Tibial nerve (tissue), 4 donors: ENCODE results near the gene PGLYRP4. TPM values are rescaled to one million over a fixed set of nuclear protein-coding genes. Genes with fewer than 3 reads are reported as not detected.
"Not testable (repeated sequence)": the region's sequence is repeated elsewhere in the genome, so short reads cannot be mapped to it uniquely, and the experiment has no call there.

Experiments used
- DNase-seq, 2 donors: peaks; one replicate each; pipeline ENCODE4 v3.0.0-alpha.2; 2019; ENCODE audit warnings: low spot score in 2 of 2
- H3K27ac ChIP-seq, 4 donors: fragments of 200-600 bp; sonication (generic) in 3 of 4; one replicate each; pipeline ENCODE4 v1.5.1; 2017 to 2019; ENCODE audit warnings: mild to moderate bottlenecking in 1 of 4
- H3K27me3 ChIP-seq, 2 donors: fragments of 200-600 bp; sonication (generic) in 1 of 2; one replicate each; pipeline versions ENCODE4 v1.5.1 to v1.6.0; 2017 to 2019
- H3K36me3 ChIP-seq, 3 donors: fragments of 200-600 bp; sonication (generic); one replicate each; pipeline ENCODE4 v1.5.1; 2018 to 2019
- H3K4me1 ChIP-seq, 4 donors: fragments of 200-600 bp; sonication (generic) in 3 of 4; one replicate each; pipeline ENCODE4 v1.5.1; 2017 to 2019
- H3K4me3 ChIP-seq, 4 donors: fragments of 200-600 bp; sonication (generic) in 3 of 4; one replicate each; pipeline ENCODE4 v1.5.1; 2017 to 2019; ENCODE audit warnings: mild to moderate bottlenecking in 1 of 4, moderate library complexity in 1 of 4
- H3K9me3 ChIP-seq, 4 donors: fragments of 200-600 bp; sonication (generic) in 3 of 4; one replicate each; pipeline ENCODE4 v1.5.1; 2017 to 2019
- CTCF ChIP-seq, 5 experiments: fragments of 200-600 bp in 3 of 5; fragments of 450-650 bp in 2 of 5; sonication (generic) in 3 of 5; IDR thresholded peaks; one replicate each; pipeline ENCODE4 v1.5.1; 2016 to 2019; ENCODE audit warnings: antibody characterized with exemption in 5 of 5, mild to moderate bottlenecking in 3 of 5, moderate library complexity in 2 of 5
- EP300 ChIP-seq, 2 donors: sonication (generic); formaldehyde crosslinking; IDR thresholded peaks; one replicate each; pipeline ENCODE4 v1.6.1; 2017; ENCODE audit warnings: antibody characterized with exemption in 2 of 2, mild to moderate bottlenecking in 1 of 2
- POLR2A ChIP-seq, 2 donors: fragments of 450-650 bp; IDR thresholded peaks; one replicate each; pipeline ENCODE4 v1.6.1; 2017; ENCODE audit warnings: antibody characterized with exemption in 2 of 2, mild to moderate bottlenecking in 2 of 2, moderate library complexity in 2 of 2
- WGBS, 2 donors: methylation state at CpG; one replicate each; pipeline ENCODE4 v1.1.5; 2018; 5-methylcytosine and 5-hydroxymethylcytosine counted together
- total RNA-seq, 4 donors: library from RNA; depleted of rRNA; stranded (reverse); fragments of >200 nt; gene quantifications; one replicate each; pipeline ENCODE4 v1.1.0, GENCODE V29; 2016

Gene PGLYRP4
- total RNA-seq, 4 donors from 2014 or later, result not detected

GRCh38 chr1:153322568-153322967 lies 26.1 kb downstream of the PGLYRP4 start:
- H3K9me3 ChIP-seq, result peaks cover 0 to 51% (median 8%) of the 10 kb centered on the region in 4 donors
- no peaks in the 10 kb centered on the region for H3K4me1 ChIP-seq
- TF ChIP-seq EP300 (IDR thresholded peaks at IDR 0.05) (no peak), POLR2A (IDR thresholded peaks at IDR 0.05) (no peak), CTCF (IDR thresholded peaks at IDR 0.05) (no peak)
- no peaks in the 10 kb centered on the region for H3K36me3 ChIP-seq
- H3K4me3 ChIP-seq, result no peak overlapping the region
- no peak overlapping the region for H3K27ac ChIP-seq
- DNase-seq, result no peak
- WGBS, 2 donors, result 0 to 58% methylated on average over 1 of the region's 1 CpG
- H3K27me3 ChIP-seq, result no peaks in the 10 kb centered on the region

DNA sequence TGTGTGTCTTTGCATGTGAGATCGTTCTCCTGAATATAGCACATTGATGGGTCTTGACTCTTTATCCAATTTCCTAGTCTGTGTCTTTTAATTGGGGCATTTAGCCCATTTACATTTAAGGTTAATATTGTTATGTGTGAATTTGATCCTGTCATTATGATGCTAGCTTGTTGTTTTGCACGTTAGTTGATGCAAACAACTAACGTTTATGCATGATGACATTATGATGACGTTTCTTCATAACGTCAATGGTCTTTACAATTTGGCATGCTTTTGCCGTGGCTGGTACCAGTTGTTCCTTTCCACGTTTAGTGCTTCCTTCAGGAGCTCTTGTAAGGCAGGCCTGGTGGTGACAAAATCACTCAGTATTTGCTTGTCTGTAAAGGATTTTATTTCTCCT lies 30.5 kb downstream of the PGLYRP4 start:
- peaks cover 0 to 45% (median 2%) of the 10 kb centered on the region in 4 donors for H3K9me3 ChIP-seq
- not testable (repeated sequence) for H3K4me1 ChIP-seq, H3K4me3 ChIP-seq, H3K27me3 ChIP-seq, DNase-seq, H3K36me3 ChIP-seq, H3K27ac ChIP-seq
- WGBS, 2 donors, result 87% methylated on average over 7 of the region's 7 CpGs

- not testable (repeated sequence) for H3K4me1 ChIP-seq, H3K27me3 ChIP-seq, DNase-seq, H3K36me3 ChIP-seq, H3K27ac ChIP-seq, H3K4me3 ChIP-seq
- H3K9me3 ChIP-seq, result peaks cover 0 to 26% (median 0%) of the 10 kb centered on the region in 4 donors
Measured at GRCh38 chr1:153316013-153316412, 32.6 kb downstream of the PGLYRP4 start.

DNA sequence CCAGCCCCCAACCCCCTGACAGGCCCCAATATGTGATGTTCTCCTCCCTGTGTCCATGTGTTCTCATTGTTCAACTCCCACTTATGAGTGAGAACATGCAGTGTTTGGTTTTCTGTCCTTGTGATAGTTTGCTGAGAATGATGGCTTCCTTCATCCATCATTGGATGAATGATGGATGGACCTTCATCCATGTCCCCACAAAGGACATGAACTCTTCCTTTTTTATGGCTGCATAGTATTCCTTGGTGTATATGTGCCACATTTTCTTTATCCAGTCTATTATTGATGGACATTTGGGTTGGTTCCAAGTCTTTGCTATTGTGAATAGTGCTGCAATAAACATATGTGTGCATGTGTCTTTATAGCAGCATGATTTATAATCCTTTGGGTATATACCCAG lies 34.3 kb downstream of the PGLYRP4 start:
- not testable (repeated sequence) for H3K27me3 ChIP-seq, DNase-seq, H3K4me1 ChIP-seq, H3K4me3 ChIP-seq, H3K36me3 ChIP-seq, H3K27ac ChIP-seq
- peaks cover 0 to 19% (median 0%) of the 10 kb centered on the region in 4 donors for H3K9me3 ChIP-seq

- Histone ChIP-seq H3K27ac (no peak overlapping the region), H3K4me3 (no peak overlapping the region), H3K4me1 (no peaks in the 10 kb centered on the region), H3K36me3 (no peaks in the 10 kb centered on the region), H3K9me3 (peaks cover 0 to 14% (median 0%) of the 10 kb centered on the region in 4 donors), H3K27me3 (no peaks in the 10 kb centered on the region)
- WGBS, 2 donors, result 87 to 91% methylated on average over 2 of the region's 2 CpGs
- TF ChIP-seq EP300 (IDR thresholded peaks at IDR 0.05), result no peak
- TF ChIP-seq CTCF (IDR thresholded peaks at IDR 0.05), result no peak
- TF ChIP-seq POLR2A (IDR thresholded peaks at IDR 0.05), result no peak
- no peak for DNase-seq
Measured at GRCh38 chr1:153313288-153313687, 35.4 kb downstream of the PGLYRP4 start.

- no peak for DNase-seq
- Histone ChIP-seq H3K27me3 (no peaks in the 10 kb centered on the region), H3K36me3 (no peaks in the 10 kb centered on the region), H3K27ac (no peak within 1 kb of the TSS), H3K4me3 (no peak within 1 kb of the TSS), H3K4me1 (no peaks in the 10 kb centered on the region), H3K9me3 (peaks cover 0 to 9% (median 0%) of the 10 kb centered on the region in 4 donors)
- WGBS, 2 donors, result 72 to 73% methylated on average over 4 of the region's 4 CpGs
- TF ChIP-seq CTCF (IDR thresholded peaks at IDR 0.05) (no peak), EP300 (IDR thresholded peaks at IDR 0.05) (no peak), POLR2A (IDR thresholded peaks at IDR 0.05) (no peak)
Measured at GRCh38 chr1:153312570-153313186, 36.0 kb downstream of the PGLYRP4 start, which contains the start of gene PGLYRP3. Gene PGLYRP3 (minus strand): TSS chr1:153312952. CDS start chr1:153310665, 2,287 bp downstream.

DNA sequence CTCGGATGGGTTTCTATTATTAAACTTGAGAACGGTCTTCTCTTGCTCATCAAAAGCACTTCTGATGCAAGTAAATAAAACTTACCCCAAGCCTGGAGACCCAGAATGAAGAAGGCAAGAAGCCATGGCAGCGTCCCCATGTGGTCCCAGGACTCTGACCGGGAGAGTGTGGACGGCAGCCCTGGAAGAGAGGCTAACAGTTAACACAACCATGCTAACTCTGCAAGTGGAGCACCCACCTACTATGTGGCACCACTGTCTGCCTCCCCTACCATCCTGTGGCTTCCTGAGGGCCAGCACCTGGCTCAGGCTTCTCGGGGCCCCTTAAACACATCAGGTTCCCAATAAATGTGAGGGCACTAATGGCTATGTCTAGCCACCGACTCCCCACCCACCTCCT lies 38.1 kb downstream of the PGLYRP4 start:
- TF ChIP-seq EP300 (IDR thresholded peaks at IDR 0.05) (no peak), POLR2A (IDR thresholded peaks at IDR 0.05) (no peak), CTCF (IDR thresholded peaks at IDR 0.05) (no peak)
- WGBS, 2 donors, result 67 to 78% methylated on average over 7 of the region's 7 CpGs
- Histone ChIP-seq H3K4me1 (no peaks in the 10 kb centered on the region), H3K27ac (no peak overlapping the region), H3K36me3 (no peaks in the 10 kb centered on the region), H3K4me3 (no peak overlapping the region), H3K9me3 (peaks cover 0 to 6% (median 0%) of the 10 kb centered on the region in 4 donors), H3K27me3 (peaks cover 0 to 3% of the 10 kb centered on the region in 2 donors)
- DNase-seq, result no peak
